Sigmoid colon (tissue), 4 donors: ENCODE measurements around the gene APLNR.

ENCODE experiments used
- EP300 ChIP-seq, 4 donors: sonication (generic); formaldehyde crosslinking; IDR thresholded peaks; one replicate each; pipeline ENCODE4 v1.6.1; 2017; ENCODE audit warnings: antibody characterized with exemption in 4 of 4
- POLR2AphosphoS5 ChIP-seq, 4 donors: sonication (generic); formaldehyde crosslinking; IDR thresholded peaks; one replicate each; pipeline ENCODE4 v1.6.1; 2017; ENCODE audit warnings: antibody characterized with exemption in 4 of 4
- TF ChIP-seq, protein P1 (sequence below), 4 experiments: fragments of 450-650 bp in 3 of 4; fragments of 200-600 bp in 1 of 4; IDR thresholded peaks; one replicate each; pipeline ENCODE4 v1.5.1; 2016 to 2019; ENCODE audit warnings: antibody characterized with exemption in 4 of 4, mild to moderate bottlenecking in 3 of 4, moderate library complexity in 2 of 4

GRCh38 chr11:57197762-57198161, 39.3 kb downstream of the APLNR start:
- TF ChIP-seq, protein P1, sequence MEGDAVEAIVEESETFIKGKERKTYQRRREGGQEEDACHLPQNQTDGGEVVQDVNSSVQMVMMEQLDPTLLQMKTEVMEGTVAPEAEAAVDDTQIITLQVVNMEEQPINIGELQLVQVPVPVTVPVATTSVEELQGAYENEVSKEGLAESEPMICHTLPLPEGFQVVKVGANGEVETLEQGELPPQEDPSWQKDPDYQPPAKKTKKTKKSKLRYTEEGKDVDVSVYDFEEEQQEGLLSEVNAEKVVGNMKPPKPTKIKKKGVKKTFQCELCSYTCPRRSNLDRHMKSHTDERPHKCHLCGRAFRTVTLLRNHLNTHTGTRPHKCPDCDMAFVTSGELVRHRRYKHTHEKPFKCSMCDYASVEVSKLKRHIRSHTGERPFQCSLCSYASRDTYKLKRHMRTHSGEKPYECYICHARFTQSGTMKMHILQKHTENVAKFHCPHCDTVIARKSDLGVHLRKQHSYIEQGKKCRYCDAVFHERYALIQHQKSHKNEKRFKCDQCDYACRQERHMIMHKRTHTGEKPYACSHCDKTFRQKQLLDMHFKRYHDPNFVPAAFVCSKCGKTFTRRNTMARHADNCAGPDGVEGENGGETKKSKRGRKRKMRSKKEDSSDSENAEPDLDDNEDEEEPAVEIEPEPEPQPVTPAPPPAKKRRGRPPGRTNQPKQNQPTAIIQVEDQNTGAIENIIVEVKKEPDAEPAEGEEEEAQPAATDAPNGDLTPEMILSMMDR (IDR thresholded peaks at IDR 0.05): no peak
- TF ChIP-seq POLR2AphosphoS5 (IDR thresholded peaks at IDR 0.05) (no peak), EP300 (IDR thresholded peaks at IDR 0.05) (no peak)
